Activated CD4-positive, CD25-positive, alpha-beta regulatory T cell (primary cell): ENCODE data around the gene AKIRIN2.

Experiments
- DNase-seq, 4 experiments: peaks; one replicate each; lab custom pipeline; 2025; lab: John Stamatoyannopoulos, UW

AKIRIN2 gene

GRCh38 chr6:87654875-87655454 is 47.1 kb downstream of the AKIRIN2 start:
- no peak for DNase-seq

DNA sequence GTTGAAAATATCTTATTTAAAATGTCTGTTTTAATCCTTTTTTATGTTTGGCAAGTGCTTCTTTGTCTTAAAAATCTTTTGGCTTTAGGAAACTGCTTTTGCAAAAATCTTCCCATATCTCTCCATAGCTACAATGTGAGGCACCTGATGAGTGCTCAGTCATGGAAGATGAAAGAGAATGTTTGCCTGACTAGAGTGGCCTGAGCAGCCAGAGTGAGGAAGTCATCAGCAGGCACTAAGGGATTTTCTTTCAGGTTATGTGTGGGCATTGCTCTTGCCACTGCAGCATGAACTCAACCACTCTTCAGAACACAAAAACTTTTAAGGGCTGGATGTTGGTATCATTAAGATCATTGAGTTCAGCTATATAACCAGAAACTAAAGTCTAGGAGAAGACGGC is 47.9 kb downstream of the AKIRIN2 start:
- DNase-seq = no peak

DNA sequence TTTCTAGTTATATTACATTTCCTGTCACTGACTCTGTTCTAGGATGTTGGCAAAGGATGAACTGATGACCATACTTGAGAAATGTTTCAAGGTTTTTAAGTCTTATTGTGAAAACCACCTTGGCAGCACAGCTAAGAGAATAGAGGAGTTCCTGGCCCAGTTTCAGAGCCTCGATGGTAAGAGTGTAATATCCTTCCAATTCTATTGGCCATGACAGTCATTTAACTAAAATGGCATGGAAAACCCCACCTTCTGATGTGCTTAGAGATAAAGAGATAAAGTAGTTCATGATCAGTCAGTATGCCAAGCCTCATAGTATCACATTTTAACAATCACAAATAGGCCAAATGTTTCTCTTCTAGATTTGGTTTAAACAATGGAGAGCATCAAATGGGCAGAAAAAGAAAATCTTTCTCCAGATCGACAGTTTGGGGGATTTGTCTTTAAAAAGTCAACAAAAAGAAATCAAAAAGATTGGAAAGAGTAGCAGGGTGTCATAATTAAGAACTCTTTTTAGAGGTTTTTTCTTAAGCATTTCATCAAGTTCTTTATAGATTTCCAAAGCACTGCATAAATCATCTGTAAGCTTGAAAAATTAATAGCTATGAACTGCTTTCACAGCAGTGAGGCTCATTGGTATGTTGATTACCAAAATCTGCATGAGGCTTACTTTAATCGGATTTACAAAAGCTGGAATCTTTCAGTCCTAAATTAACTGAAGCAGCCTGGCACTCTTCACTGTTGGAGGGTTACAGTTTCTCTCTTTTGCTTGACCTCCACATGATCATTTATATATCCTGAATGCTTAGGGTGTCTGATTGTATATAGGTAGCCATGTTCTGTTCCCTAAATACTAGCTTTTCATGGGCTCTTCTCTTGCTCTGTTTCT is 48.7 kb downstream of the AKIRIN2 start:
- no peak for DNase-seq

GRCh38 chr6:87645080-87645479 is 57.0 kb downstream of the AKIRIN2 start:
- no peak for DNase-seq

- no peak for DNase-seq
Measured at GRCh38 chr6:87641065-87641692, 60.9 kb downstream of the AKIRIN2 start.

DNA sequence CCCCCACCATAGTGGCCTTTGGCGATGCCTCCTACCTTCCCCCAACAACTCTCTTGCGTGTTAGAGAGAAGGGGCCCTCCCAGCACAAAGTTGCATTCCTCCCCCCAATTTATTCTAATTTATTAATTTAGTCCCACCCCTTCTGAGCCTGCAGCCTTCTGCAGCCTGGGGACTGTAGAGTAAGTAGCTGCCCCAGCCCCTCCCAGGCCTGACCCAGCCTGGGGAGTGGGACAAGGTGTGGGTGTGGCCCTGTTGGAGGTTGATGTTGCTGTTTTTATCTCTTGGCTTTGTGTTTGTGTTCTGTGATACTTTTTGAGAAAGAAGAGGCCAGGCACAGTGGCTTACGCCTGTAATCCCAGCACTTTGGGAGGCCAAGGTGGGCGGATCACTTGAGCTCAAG is 62.7 kb downstream of the AKIRIN2 start:
- DNase-seq = no peak

DNA sequence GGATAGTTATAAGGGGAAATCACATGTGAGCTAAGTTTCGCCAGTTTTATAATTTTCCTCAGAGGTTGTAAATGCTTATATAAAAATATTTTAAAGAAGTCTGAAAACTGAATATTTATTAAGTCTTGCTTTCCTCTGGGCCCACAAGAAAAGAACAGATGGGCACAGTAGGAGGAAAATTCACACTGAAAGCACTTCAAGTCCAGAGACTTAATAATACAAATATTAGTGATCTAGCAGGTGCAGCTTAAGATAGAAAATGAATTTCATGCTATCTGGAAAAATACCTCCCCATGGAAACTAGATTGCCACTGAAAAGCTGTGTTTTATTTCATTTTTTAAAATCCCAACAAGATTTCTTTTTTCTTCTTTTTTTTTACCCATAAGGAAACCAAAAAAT is 64.9 kb downstream of the AKIRIN2 start:
- no peak for DNase-seq

DNA sequence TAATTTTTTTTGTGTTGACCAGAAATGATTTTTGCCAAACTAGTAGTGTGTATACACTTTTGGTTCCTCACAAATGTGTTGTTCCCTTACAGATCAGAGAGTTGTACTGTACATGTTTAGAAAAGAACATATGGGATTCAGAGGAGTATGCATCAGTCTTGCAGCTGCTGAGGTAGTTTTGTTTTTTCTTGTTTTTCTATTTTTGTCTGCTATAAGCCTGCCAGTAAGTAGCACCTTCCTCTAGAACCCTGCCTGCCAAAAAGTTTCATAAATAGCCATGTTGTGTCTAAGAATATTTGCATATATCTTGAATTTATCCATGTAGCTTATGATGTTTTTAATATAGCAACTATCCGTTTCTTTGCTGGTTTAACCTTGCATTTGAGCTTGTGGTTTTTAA is 65.7 kb downstream of the AKIRIN2 start:
- DNase-seq = no peak

DNA sequence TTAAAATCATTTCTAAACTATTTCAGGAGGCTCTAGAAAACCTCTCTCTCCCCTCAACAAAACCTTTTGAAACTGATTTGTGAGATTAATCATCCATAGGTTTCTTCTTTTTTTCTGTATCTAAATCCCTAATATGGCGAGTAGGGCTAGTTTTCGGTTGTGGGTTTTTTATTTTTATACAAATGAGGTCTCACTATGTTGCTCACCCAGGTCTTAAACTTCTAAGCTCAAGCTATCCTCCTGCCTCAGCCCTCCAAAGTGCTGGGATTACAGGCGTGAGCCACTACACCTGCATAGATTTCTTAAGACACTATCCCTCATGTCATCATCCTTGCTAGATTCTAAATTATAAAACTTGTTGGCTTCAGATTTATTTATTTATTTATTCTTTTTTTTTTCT is 68.2 kb downstream of the AKIRIN2 start:
- no peak for DNase-seq

DNA sequence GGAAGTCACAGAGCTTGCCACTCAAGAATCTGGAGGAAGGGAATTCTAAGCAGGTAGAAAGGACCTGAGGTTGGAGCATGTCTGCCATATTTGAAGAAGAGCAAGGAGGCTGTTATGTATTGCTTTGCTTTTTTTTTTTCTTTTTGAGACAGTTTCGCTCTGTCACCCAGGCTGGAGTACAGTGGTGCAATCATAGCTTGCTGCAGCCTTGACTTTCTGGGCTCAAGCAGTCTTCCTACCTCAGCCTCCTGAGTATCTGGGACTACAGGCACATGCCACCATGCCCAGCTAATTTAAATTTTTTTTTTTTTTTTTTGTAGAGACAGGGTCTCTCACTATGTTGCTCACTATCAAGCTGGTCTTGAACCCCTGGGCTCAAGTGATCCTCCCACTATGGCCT is 71.3 kb downstream of the AKIRIN2 start:
- DNase-seq = no peak

GRCh38 chr6:87628881-87629280 is 73.2 kb downstream of the AKIRIN2 start:
- DNase-seq = no peak

DNA sequence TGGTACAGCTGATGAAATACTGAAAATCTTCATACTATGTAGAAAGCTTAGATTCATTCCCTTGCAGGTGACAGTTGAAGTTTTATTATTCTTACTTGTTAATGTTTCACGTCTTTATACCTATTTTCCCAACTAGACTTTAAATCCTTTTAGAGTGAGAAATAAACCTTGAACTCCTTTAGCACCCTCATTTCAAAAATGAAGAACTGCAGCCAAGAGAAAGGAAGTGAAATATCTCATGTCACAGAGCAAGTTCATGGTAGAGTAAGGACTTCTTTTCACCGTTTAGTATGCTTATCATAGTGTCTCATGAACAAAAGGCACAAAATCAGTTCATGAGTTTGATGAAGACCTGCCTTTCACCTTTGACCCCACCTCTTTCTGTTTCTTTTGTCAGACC is 73.6 kb downstream of the AKIRIN2 start:
- DNase-seq = no peak
